T1000 (cell line): Measurements from ENCODE around the gene SLC44A5.

Source experiments
- DNase-seq: peaks from one replicate; lab custom pipeline; 2025; ENCODE audit warnings: mixed read lengths; lab: John Stamatoyannopoulos, UW

The SLC44A5 gene

DNA sequence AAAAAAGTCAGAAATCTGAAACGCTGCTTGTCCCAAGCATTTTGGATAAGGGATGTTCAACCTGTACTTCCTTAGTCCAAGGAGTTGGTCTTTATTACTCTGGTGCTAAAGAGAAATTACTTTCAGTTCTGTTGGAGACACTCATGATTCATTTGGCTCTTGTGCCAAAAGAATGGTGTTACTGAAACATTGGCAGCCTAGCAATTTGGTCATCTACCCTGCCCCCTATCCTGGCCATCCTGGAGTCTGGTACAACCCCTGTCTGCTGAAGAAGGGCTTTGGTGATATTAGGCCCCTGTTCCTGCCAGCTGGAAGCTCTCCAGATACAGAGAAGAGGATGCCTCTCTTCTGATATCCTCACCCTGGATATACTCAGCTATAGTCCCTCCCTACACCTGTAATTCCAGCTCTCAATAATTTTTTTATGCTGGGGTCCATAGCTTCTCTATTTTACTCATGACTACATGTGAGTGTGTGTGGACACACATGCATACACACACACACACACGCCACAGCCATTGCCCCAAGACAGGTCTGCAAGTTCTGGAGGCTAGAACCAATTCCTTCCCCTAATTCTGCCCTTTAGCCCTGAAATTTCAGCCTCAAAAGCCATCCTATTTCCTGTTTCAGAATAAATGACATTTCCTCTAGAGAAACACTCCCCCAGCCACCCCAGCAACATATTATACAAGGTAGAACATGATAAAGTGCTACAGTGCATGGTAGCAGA, 436.7 kb downstream of the SLC44A5 start:
- no peak for DNase-seq

DNA sequence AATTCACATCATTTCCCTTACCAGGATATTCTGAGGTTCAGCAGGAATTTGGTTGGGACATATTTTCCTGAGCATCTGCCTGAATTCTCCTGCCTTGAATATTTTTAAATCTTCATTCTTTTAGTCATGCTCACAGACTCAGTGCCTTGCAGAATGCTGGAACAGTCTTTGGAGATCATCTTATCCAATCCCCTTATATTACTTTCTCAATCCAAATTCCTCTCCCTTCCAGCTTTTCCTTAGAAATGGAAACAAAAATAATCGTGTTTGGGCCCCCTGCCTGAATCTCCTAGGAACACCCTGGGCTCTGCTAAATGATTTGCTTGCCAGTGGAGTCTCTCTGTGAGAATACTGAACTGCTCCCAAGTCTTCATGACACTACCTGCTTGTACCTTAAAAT, 438.4 kb downstream of the SLC44A5 start:
- no peak for DNase-seq

DNA sequence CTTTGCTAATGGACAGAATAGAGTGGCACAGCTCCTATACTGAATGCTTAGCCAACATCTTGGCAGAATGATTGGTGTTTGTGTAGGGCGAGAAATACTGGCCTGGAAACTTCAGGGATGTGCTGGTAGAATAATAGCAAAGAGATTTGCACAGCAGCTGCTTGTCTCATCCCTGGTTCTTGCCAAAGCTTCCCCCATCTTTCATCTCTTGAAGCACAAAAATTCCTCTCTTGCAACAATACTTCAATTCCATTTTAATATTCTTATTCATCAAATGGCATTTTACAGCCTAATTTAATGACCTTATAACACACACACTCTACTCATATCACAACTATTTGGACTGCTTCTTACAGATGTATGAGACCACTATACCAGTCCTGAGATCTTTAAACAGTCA, 439.0 kb downstream of the SLC44A5 start:
- no peak for DNase-seq

DNA sequence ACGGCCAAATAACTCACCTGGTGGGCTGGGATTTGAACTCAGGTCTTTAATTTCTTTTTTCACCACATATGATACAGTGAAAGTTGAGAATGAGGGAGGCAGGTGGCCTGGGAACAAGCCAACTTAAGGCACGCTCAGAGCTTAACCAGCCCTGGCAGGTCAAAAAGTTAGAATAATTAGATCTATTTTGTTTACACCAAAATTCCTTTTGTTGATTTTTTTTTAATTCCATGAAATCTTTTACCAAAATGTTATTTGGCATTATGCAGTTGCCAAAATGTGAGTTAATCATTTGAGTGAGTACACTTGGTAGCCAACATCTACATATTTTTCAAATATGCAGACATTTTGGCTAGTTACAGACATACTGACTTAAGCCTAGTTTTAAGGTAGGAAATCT, 439.9 kb downstream of the SLC44A5 start:
- DNase-seq: no peak

DNA sequence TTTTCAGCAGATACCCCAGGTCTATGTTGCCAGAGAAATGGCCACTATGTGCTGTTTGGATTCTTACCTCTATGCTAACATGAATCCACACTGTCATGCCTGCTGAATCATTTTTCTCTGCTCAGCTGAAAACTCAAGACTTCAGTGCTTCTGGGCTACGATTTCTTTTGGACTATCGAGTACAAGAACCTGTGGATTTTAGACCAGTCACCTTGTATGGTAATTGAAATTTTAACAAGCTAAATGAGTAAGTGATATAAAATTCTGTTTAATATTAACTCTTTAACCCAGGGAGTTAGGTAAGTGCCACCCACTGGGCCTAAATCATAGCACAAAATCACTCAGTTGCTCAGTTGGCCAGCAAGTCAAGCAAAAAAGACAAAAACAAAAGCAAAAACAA, 440.9 kb downstream of the SLC44A5 start:
- no peak for DNase-seq

DNA sequence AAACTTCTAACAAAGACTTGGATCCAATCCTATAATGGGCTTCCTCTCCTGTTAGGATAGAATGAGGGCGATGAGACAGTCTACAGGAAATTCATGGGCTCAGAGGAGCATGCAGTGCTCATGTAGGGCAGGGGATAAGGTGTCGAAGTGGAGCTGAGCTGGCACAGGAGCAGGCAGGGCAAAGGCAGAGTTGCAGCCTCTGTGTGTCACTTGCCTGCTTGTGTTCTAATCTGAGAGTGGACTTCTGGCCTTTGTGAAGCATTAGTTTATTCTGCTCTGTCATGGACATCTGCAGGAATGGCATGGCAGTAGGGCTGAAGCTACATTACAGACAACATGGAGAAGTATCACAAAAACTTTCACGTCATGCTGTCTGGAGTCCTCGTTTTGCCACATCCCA, 444.1 kb downstream of the SLC44A5 start:
- no peak for DNase-seq

DNA sequence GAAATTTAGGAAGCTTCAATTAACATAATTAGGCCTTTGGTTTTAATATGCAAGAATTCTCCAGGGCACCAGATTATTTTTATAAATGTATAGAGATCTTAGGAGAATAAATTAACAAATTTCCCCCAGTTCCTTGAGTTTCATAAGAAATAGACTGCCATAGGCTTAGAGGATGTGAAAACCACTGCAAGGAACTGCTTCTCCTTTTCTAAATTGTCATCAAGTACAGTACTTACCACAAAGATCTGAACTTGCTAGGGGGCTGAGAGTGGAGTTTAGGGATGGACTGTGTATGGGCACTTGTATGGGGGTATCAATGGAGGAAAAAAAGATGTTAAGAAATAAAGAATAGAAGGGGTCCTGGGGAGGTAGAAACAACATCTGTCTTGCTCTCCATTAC, 445.6 kb downstream of the SLC44A5 start:
- DNase-seq: no peak

DNA sequence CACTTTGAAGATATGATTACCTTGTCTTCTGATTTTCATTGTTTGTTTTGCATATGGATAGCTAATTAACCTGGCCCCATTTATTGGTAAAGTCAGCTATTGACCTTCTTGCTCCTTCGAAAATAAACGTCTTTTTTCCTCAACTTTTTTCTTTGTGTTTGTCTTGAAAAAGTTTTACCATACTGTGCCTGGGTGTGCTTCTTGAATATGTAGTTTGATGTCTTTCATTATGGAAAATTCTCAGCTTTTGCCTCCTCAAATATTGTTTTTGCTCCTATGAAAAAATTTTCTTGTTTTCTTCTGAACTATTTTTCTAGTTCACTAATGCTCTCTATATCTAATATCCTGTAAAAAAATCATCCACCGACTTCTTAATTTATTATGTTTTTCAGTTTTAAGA, 451.8 kb downstream of the SLC44A5 start:
- DNase-seq: no peak
